K562 (cell line): ENCODE data around the gene RHOV.

Source experiments
- CBX5 ChIP-seq: IDR thresholded peaks from 2 replicates; pipeline ENCODE4 v1.6.1; 2014; ENCODE audit warnings: low read depth, borderline replicate concordance
- TBP ChIP-seq: optimal IDR thresholded peaks from 2 replicates; pipeline ENCODE3; 2011; ENCODE audit warnings: low read depth, low read length, improper control_type of control experiment
- TF ChIP-seq, protein P1 (sequence below): fragments of 450-650 bp; conservative IDR thresholded peaks from 2 replicates; pipeline ENCODE4 v1.6.1; 2016; ENCODE audit warnings: missing genetic modification characterization, low read depth, mild to moderate bottlenecking, missing compliant biosample characterization, moderate library complexity

DNA sequence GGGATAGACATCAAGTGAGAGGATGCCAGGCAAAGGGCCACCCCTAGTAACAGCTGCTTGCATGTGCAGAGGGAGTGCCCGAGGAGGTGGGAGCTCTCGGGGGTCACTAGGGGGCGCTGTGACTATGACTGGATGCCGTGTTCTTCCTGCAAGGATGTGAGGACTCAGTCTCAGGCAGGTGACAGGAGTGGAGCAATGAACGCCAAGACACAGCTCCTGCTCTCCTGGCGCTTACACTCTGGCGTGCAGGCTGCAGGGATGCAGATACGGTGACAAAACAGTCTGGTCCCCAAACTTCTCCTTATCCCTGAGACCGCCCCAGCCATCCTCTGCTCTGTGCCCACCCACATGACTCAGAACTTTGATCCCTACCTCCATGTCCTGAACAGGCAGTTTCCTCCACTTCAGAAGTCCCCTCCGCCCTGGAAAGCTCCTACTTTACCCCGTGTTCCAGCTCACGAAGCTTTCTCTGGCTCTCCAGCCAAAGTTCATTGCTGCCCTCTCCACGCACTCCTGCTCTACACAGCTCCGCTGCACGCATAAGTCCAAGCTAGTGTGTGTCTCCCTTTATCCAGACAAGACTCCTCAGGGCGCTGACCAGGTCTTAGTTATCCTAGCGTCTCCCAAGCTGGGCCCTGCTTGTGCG, 14.7 kb downstream of the RHOV start:
- TF ChIP-seq TBP (no peak), CBX5 (no peak)
- TF ChIP-seq, protein P1, sequence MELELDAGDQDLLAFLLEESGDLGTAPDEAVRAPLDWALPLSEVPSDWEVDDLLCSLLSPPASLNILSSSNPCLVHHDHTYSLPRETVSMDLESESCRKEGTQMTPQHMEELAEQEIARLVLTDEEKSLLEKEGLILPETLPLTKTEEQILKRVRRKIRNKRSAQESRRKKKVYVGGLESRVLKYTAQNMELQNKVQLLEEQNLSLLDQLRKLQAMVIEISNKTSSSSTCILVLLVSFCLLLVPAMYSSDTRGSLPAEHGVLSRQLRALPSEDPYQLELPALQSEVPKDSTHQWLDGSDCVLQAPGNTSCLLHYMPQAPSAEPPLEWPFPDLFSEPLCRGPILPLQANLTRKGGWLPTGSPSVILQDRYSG (tag), result no peak
